ENCODE measurements around the gene ADK. TPM values are rescaled to one million over a fixed set of nuclear protein-coding genes. Genes with fewer than 3 reads are reported as not detected.

Gene ADK
- total RNA-seq, 1 donor from 2014 or later: 26.2 TPM

GRCh38 chr10:74109452-74109851 is 41.6 kb upstream of the ADK start:
- Mint-ChIP-seq H3K27me3 (ENCODE audit: low read depth) (no peaks in the 10 kb centered on the region), H3K4me1 (no peaks in the 10 kb centered on the region), H3K9me3 (no peaks in the 10 kb centered on the region), H3K36me3 (peaks cover 60% of the 10 kb centered on the region), H3K27ac (no peak overlapping the region), H3K4me3 (no peak overlapping the region)
- DNase-seq (ENCODE audit: low spot score in 2 of 2, unreplicated experiment in 2 of 2): no peak
- no peak for TF ChIP-seq CTCF (IDR thresholded peaks at IDR 0.05; ENCODE audit: unreplicated experiment)

DNA sequence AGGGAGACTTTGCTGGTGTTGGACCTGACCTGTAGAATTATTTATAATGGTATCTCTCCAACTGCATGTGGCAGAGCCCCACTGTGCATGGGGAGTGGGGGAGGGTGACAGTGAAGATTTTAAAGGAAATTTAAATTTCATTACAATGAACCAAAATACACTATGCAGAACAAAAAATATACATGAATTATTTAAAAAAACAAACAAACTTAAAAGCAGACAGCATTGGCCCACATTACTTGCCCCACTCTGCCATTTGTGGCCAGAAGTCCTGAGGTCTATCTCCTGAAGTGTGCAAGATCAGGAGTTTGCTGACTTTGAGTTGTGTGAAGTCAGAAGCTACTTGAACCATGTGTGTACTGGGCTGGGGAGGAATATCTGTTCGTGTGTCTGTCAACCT is 40.9 kb upstream of the ADK start:
- H3K36me3 Mint-ChIP-seq: peaks cover 57% of the 10 kb centered on the region
- DNase-seq (ENCODE audit: low spot score in 2 of 2, unreplicated experiment in 2 of 2): no peak
- no peaks in the 10 kb centered on the region for H3K27me3 Mint-ChIP-seq (ENCODE audit: low read depth)
- H3K4me1 Mint-ChIP-seq: no peaks in the 10 kb centered on the region
- H3K27ac Mint-ChIP-seq: no peak overlapping the region
- TF ChIP-seq CTCF (IDR thresholded peaks at IDR 0.05; ENCODE audit: unreplicated experiment): no peak
- H3K9me3 Mint-ChIP-seq: no peaks in the 10 kb centered on the region
- no peak overlapping the region for H3K4me3 Mint-ChIP-seq

DNA sequence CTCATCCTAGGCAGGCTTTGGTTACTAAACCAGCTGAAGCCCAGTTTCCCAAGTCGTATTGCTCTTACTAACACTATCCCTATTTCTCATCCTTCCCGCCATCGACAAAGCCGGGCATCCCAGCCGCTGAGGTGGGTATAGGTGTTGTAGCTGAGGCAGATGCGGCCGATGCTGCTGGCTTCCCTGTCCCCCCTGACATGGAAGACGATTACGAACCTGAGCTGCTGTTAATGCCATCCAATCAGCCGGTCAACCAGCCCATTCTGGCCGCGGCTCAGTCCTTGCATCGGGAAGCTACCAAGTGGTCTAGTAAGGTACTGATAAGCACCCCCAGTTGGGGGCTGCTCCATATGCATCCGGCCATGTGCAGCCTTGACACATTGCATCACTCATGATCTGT is 39.2 kb upstream of the ADK start:
- no peak for DNase-seq (ENCODE audit: low spot score in 2 of 2, unreplicated experiment in 2 of 2)
- Mint-ChIP-seq H3K4me1 (no peaks in the 10 kb centered on the region), H3K27me3 (ENCODE audit: low read depth) (no peaks in the 10 kb centered on the region), H3K9me3 (no peaks in the 10 kb centered on the region), H3K4me3 (no peak overlapping the region), H3K27ac (no peak overlapping the region), H3K36me3 (peaks cover 62% of the 10 kb centered on the region)
- TF ChIP-seq CTCF (IDR thresholded peaks at IDR 0.05; ENCODE audit: unreplicated experiment): no peak

DNA sequence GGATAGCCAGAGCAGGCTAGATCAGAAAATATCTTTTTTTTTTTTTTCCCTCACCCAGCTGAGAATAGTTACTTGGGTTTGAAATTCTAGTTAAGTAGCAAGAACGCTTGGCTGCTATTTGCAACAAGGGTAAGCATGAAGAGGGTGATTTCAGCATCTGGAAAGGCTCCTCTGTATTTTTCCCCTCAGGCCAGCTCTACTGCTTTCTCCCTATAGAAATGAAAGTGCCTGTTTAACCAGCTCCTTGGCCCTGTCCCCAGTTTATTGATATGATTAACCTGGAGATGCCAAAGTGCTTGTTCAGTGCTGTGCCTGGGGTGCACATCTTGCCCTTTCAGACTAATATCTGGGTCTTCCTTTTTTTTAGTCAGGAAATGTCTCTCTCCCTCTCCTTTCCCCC is 37.5 kb upstream of the ADK start:
- Mint-ChIP-seq H3K4me3 (no peak overlapping the region), H3K4me1 (no peaks in the 10 kb centered on the region), H3K9me3 (no peaks in the 10 kb centered on the region), H3K27me3 (ENCODE audit: low read depth) (no peaks in the 10 kb centered on the region), H3K27ac (no peak overlapping the region), H3K36me3 (peaks cover 60% of the 10 kb centered on the region)
- DNase-seq (ENCODE audit: low spot score in 2 of 2, unreplicated experiment in 2 of 2): no peak
- no peak for TF ChIP-seq CTCF (IDR thresholded peaks at IDR 0.05; ENCODE audit: unreplicated experiment)

DNA sequence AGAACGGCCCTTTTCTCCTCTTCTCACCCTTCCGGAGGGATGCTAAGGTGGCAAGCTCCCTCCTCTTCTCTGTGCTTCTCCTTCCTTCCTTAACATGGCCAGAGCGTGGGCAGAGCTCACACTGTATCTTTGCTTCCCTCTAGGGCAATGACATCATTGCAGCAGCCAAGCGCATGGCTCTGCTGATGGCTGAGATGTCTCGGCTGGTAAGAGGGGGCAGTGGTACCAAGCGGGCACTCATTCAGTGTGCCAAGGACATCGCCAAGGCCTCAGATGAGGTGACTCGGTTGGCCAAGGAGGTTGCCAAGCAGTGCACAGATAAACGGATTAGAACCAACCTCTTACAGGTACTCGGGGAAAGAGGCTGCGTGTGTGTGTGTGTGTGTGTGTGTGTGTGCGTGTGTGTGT is 37.0 kb upstream of the ADK start:
- peaks cover 57% of the 10 kb centered on the region for H3K36me3 Mint-ChIP-seq
- TF ChIP-seq CTCF (IDR thresholded peaks at IDR 0.05; ENCODE audit: unreplicated experiment): no peak
- no peaks in the 10 kb centered on the region for H3K27me3 Mint-ChIP-seq (ENCODE audit: low read depth)
- DNase-seq (ENCODE audit: low spot score in 2 of 2, unreplicated experiment in 2 of 2): no peak
- H3K4me1 Mint-ChIP-seq: no peaks in the 10 kb centered on the region
- no peaks in the 10 kb centered on the region for H3K9me3 Mint-ChIP-seq
- no peak overlapping the region for H3K27ac Mint-ChIP-seq
- no peak overlapping the region for H3K4me3 Mint-ChIP-seq

DNA sequence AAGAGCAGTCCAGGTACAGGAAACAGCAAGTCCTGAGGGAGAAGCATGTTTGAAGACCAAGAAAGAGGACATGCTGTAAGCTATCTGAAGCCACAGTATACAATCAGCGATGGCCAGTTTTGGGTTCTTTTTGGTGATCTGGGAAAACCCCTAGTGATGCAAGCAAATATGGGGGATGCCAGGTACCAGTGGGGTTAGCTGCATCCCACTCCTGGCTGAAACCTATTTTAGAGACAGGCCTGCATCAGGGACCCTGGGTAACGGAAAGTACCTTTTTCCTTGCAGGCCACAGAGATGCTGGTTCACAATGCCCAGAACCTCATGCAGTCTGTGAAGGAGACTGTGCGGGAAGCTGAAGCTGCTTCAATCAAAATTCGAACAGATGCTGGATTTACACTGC is 33.3 kb upstream of the ADK start:
- Mint-ChIP-seq H3K9me3 (no peaks in the 10 kb centered on the region), H3K36me3 (peaks cover 52% of the 10 kb centered on the region), H3K27ac (no peak overlapping the region), H3K4me1 (peaks cover 8% of the 10 kb centered on the region), H3K4me3 (no peak overlapping the region), H3K27me3 (ENCODE audit: low read depth) (no peaks in the 10 kb centered on the region)
- TF ChIP-seq CTCF (IDR thresholded peaks at IDR 0.05; ENCODE audit: unreplicated experiment): no peak
- no peak for DNase-seq (ENCODE audit: low spot score in 2 of 2, unreplicated experiment in 2 of 2)

Data from mesothelial cell of epicardium (in vitro differentiated cells).